HFFc6 (cell line): ENCODE results near the gene PRMT9. TPM values are rescaled to one million over a fixed set of nuclear protein-coding genes. Genes with fewer than 3 reads are reported as not detected.

Experiments used
- DNase-seq: peaks from one replicate; pipeline ENCODE4 v3.0.0-alpha.2; 2018
- H3K27ac Mint-ChIP-seq: 2 replicates; pipeline ENCODE4 v1.8.0; 2020; ENCODE audit warnings: mild to moderate bottlenecking, mixed read lengths
- H3K27me3 Mint-ChIP-seq: 2 replicates; pipeline ENCODE4 v1.8.0; 2021; ENCODE audit warnings: mild to moderate bottlenecking, moderate library complexity, mixed read lengths; ENCODE audit not compliant: insufficient read depth
- H3K36me3 Mint-ChIP-seq: 2 replicates; pipeline ENCODE4 v1.8.0; 2021; ENCODE audit warnings: low read depth, mixed read lengths
- H3K4me1 Mint-ChIP-seq: 2 replicates; pipeline ENCODE4 v1.8.0; 2020; ENCODE audit warnings: low read depth, mixed read lengths
- H3K4me3 Mint-ChIP-seq: 2 replicates; pipeline ENCODE4 v1.8.0; 2020; ENCODE audit warnings: mild to moderate bottlenecking, moderate library complexity, mixed read lengths
- H3K9me3 Mint-ChIP-seq: 2 replicates; pipeline ENCODE4 v1.8.0; 2020; ENCODE audit warnings: mild to moderate bottlenecking, mixed read lengths
- CTCF ChIP-seq: fragments of 200-600 bp; sonication (generic); IDR thresholded peaks from 2 replicates; pipeline ENCODE4 v1.5.0; 2021; ENCODE audit warnings: antibody characterized with exemption, mild to moderate bottlenecking
- total RNA-seq, 6 experiments: library from RNA; stranded (reverse); fragmentation: NEBNext Ultra II Directional; extraction: Animal tissue kit (Norgen Biotek cat#: 25700); gene quantifications; 2 replicates in 1 of 6; 3 replicates in 5 of 6; pipeline ENCODE4 v1.2.3, GENCODE V29; 2021

Gene PRMT9
- total RNA-seq, 6 experiments from 2014 or later: 6.5 to 8.5 (median 7.3) TPM

GRCh38 chr4:147607471-147607870, 76.5 kb downstream of the PRMT9 start:
- Mint-ChIP-seq H3K27me3 (no peaks in the 10 kb centered on the region; the same call in 1 of the 2 replicates), H3K27ac (no peak overlapping the region), H3K4me1 (peaks cover 21% of the 10 kb centered on the region), H3K9me3 (no peaks in the 10 kb centered on the region), H3K4me3 (no peak overlapping the region), H3K36me3 (no peaks in the 10 kb centered on the region)
- TF ChIP-seq CTCF: no peak
- DNase-seq: no peak

GRCh38 chr4:147605499-147605898, 78.5 kb downstream of the PRMT9 start:
- no peaks in the 10 kb centered on the region for H3K9me3 Mint-ChIP-seq
- H3K4me3 Mint-ChIP-seq: no peak overlapping the region
- H3K4me1 Mint-ChIP-seq: peaks cover 22% of the 10 kb centered on the region
- H3K36me3 Mint-ChIP-seq: no peaks in the 10 kb centered on the region
- DNase-seq: no peak
- no peaks in the 10 kb centered on the region; the same call in 1 of the 2 replicates for H3K27me3 Mint-ChIP-seq
- H3K27ac Mint-ChIP-seq: no peak overlapping the region
- no peak for TF ChIP-seq CTCF

- TF ChIP-seq CTCF: no peak
- peak overlapping the region; percentile 95 for H3K27ac Mint-ChIP-seq
- peaks cover 53% of the 10 kb centered on the region for H3K4me1 Mint-ChIP-seq
- no peaks in the 10 kb centered on the region; the same call in 1 of the 2 replicates for H3K27me3 Mint-ChIP-seq
- peak; percentile 68 for DNase-seq
- H3K36me3 Mint-ChIP-seq: no peaks in the 10 kb centered on the region
- H3K4me3 Mint-ChIP-seq: peak overlapping the region; percentile 39
- no peaks in the 10 kb centered on the region for H3K9me3 Mint-ChIP-seq
Measured at GRCh38 chr4:147599769-147600168, 84.2 kb downstream of the PRMT9 start.

- Mint-ChIP-seq H3K27ac (peak overlapping the region; percentile 95), H3K9me3 (no peaks in the 10 kb centered on the region), H3K27me3 (no peaks in the 10 kb centered on the region; the same call in 1 of the 2 replicates), H3K36me3 (no peaks in the 10 kb centered on the region), H3K4me3 (peak overlapping the region; percentile 39), H3K4me1 (peaks cover 53% of the 10 kb centered on the region)
- DNase-seq: peak; percentile 3
- no peak for TF ChIP-seq CTCF
Measured at GRCh38 chr4:147599206-147599605, 84.8 kb downstream of the PRMT9 start.

GRCh38 chr4:147597561-147597960, 86.4 kb downstream of the PRMT9 start:
- H3K4me1 Mint-ChIP-seq: peaks cover 47% of the 10 kb centered on the region
- no peaks in the 10 kb centered on the region for H3K36me3 Mint-ChIP-seq
- H3K9me3 Mint-ChIP-seq: no peaks in the 10 kb centered on the region
- H3K27ac Mint-ChIP-seq: peak overlapping the region; percentile 66
- no peak for TF ChIP-seq CTCF
- peak overlapping the region; percentile 20; the same call in 1 of the 2 replicates for H3K4me3 Mint-ChIP-seq
- no peak for DNase-seq
- no peaks in the 10 kb centered on the region; the same call in 1 of the 2 replicates for H3K27me3 Mint-ChIP-seq

GRCh38 chr4:147596981-147597380, 87.0 kb downstream of the PRMT9 start:
- no peaks in the 10 kb centered on the region; the same call in 1 of the 2 replicates for H3K27me3 Mint-ChIP-seq
- H3K27ac Mint-ChIP-seq: peak overlapping the region; percentile 66
- peak; percentile 82 for DNase-seq
- TF ChIP-seq CTCF: no peak
- H3K36me3 Mint-ChIP-seq: no peaks in the 10 kb centered on the region
- H3K4me1 Mint-ChIP-seq: peaks cover 47% of the 10 kb centered on the region
- H3K9me3 Mint-ChIP-seq: no peaks in the 10 kb centered on the region
- no peak overlapping the region for H3K4me3 Mint-ChIP-seq
